Mononuclear cell (primary cell): Measurements from ENCODE around the gene GRXCR2. TPM values are rescaled to one million over a fixed set of nuclear protein-coding genes. Genes with fewer than 3 reads are reported as not detected.

Source experiments
- H3K27me3 ChIP-seq: 2 replicates; pipeline ENCODE4 v1.6.0; 2011; ENCODE audit warnings: low read length, control low read depth; ENCODE audit not compliant: insufficient read depth
- H3K4me1 ChIP-seq: 2 replicates; pipeline ENCODE4 v1.5.1; 2011; ENCODE audit warnings: mild to moderate bottlenecking, low read length, control low read depth; ENCODE audit not compliant: insufficient read depth
- H3K4me3 ChIP-seq: 2 replicates; pipeline ENCODE4 v1.5.1; 2011; ENCODE audit warnings: mild to moderate bottlenecking, low read length, moderate library complexity
- H3K9me3 ChIP-seq: 2 replicates; pipeline ENCODE4 v1.5.1; 2011; ENCODE audit warnings: low read depth, mild to moderate bottlenecking, control low read depth, low read length
- total RNA-seq: library from RNA; depleted of rRNA; stranded (reverse); fragments of >200 nt; gene quantifications from one replicate; pipeline ENCODE4 v1.2.3, GENCODE V29; 2012

The GRXCR2 gene
- not detected for total RNA-seq

- H3K4me1 ChIP-seq, result no peaks in the 10 kb centered on the region
- H3K9me3 ChIP-seq, result no peaks in the 10 kb centered on the region
- no peak within 1 kb of the TSS for H3K4me3 ChIP-seq
- no peaks in the 10 kb centered on the region for H3K27me3 ChIP-seq
Observed at GRCh38 chr5:145872914-145873313, at the start of gene GRXCR2. TSS of gene GRXCR2 (minus strand) at chr5:145873014. CDS start at chr5:145872968, 46 bp downstream.

- no peaks in the 10 kb centered on the region for H3K27me3 ChIP-seq
- no peak overlapping the region for H3K4me3 ChIP-seq
- H3K4me1 ChIP-seq, result no peaks in the 10 kb centered on the region
- H3K9me3 ChIP-seq, result no peaks in the 10 kb centered on the region
Observed at GRCh38 chr5:145922059-145922458, 49.2 kb upstream of the GRXCR2 start.

GRCh38 chr5:145921211-145921610, 48.4 kb upstream of the GRXCR2 start:
- H3K27me3 ChIP-seq, result no peaks in the 10 kb centered on the region
- H3K9me3 ChIP-seq, result no peaks in the 10 kb centered on the region
- H3K4me3 ChIP-seq, result no peak overlapping the region
- H3K4me1 ChIP-seq, result no peaks in the 10 kb centered on the region

DNA sequence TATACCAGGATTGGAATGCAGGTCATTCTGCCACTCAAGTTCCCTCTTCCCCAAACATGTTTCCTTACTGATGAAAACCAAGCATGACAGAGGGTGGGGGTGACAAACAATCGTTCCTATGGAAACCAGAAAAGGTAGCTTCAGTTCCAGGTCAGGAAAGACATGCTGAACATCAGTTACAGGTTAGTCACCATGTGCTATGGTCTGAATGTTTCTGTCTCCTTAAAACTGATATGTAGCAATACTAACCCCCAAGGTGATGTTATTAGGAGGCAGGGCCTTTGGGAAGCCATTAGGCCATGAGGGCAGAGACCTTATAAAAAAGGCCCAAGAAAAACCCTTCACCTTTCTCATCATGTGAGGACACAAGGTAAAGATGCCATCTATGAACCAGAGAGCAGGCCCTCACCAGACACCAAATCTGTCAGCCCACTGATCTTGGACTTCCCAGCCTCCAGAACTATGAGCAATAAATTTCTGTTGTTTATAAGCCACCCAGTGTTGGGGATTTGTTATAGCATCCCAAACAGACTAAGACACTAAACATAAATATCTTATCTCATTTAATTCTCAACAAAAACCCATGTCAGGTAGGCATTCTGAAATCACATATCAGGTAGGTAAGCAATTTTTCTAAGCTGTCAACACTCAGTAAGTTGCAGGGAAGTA, 47.9 kb upstream of the GRXCR2 start:
- Histone ChIP-seq H3K9me3 (no peaks in the 10 kb centered on the region), H3K27me3 (no peaks in the 10 kb centered on the region), H3K4me1 (no peaks in the 10 kb centered on the region), H3K4me3 (no peak overlapping the region)

GRCh38 chr5:145919413-145919812, 46.6 kb upstream of the GRXCR2 start:
- Histone ChIP-seq H3K9me3 (no peaks in the 10 kb centered on the region), H3K4me1 (no peaks in the 10 kb centered on the region), H3K4me3 (no peak overlapping the region), H3K27me3 (no peaks in the 10 kb centered on the region)

DNA sequence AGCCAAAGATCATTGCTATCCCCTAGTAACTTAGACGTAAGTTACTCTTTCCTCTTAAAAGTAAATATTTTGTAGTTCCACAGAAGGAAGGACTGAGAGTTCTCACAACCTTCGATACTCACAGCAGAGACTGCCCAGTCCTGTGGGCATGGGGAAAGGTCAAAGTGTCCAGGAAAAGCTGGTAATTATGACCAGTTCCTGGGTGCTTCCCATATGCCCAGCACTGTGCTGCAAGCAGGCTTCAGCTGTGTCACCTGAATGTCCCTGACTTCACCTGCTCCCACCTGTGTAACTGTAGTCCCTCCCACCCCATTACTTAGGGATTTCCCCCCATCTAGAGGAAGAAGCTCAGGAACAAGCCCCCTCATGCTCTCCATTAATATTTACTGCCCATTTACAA, 45.6 kb upstream of the GRXCR2 start:
- Histone ChIP-seq H3K9me3 (no peaks in the 10 kb centered on the region), H3K27me3 (no peaks in the 10 kb centered on the region), H3K4me3 (no peak overlapping the region), H3K4me1 (no peaks in the 10 kb centered on the region)

- no peaks in the 10 kb centered on the region for H3K27me3 ChIP-seq
- no peaks in the 10 kb centered on the region for H3K9me3 ChIP-seq
- H3K4me3 ChIP-seq, result no peak overlapping the region
- no peaks in the 10 kb centered on the region for H3K4me1 ChIP-seq
Observed at GRCh38 chr5:145917288-145917687, 44.5 kb upstream of the GRXCR2 start.

DNA sequence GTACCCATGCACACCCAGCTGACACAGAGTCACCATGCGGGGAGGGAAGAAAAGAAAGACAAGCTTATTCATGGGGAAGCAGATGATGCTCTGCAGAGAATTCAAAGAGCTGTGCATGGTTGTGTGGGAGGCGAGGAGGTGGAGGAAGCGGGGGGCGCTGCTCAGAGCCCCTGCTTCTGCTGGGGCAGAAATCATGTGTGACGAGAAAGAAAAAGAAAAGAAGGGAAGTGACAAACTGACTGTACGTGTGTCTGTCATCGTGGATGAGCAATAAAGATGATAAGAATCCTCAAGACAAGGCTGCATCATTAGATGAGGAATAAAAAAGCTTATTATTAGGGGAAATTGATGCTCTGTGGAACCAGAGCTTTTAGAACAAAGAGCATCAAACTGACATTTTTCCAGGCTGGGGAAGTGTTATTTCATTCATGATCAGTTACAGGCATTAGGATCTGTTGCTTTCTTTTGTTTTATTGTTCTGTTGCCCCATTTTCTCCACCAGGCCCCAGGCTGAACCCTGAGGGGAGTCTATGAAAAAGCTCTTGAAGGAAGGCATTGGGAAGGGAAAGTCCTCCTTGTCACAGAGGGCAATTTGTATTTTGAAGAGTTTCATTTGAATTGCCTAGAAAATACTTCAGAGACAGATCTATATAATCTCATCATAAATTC, 43.3 kb upstream of the GRXCR2 start:
- no peaks in the 10 kb centered on the region for H3K4me1 ChIP-seq
- no peak overlapping the region for H3K4me3 ChIP-seq
- no peaks in the 10 kb centered on the region for H3K27me3 ChIP-seq
- H3K9me3 ChIP-seq, result no peaks in the 10 kb centered on the region

- Histone ChIP-seq H3K9me3 (no peaks in the 10 kb centered on the region), H3K4me1 (no peaks in the 10 kb centered on the region), H3K4me3 (no peak overlapping the region), H3K27me3 (no peaks in the 10 kb centered on the region)
Observed at GRCh38 chr5:145913701-145914100, 40.9 kb upstream of the GRXCR2 start.

- Histone ChIP-seq H3K4me3 (no peak overlapping the region), H3K9me3 (no peaks in the 10 kb centered on the region), H3K27me3 (no peaks in the 10 kb centered on the region), H3K4me1 (no peaks in the 10 kb centered on the region)
Observed at GRCh38 chr5:145912594-145912993, 39.8 kb upstream of the GRXCR2 start.

GRCh38 chr5:145912019-145912418, 39.2 kb upstream of the GRXCR2 start:
- Histone ChIP-seq H3K4me3 (no peak overlapping the region), H3K4me1 (no peaks in the 10 kb centered on the region), H3K27me3 (no peaks in the 10 kb centered on the region), H3K9me3 (no peaks in the 10 kb centered on the region)

GRCh38 chr5:145911164-145911563, 38.4 kb upstream of the GRXCR2 start:
- no peaks in the 10 kb centered on the region for H3K4me1 ChIP-seq
- no peak overlapping the region for H3K4me3 ChIP-seq
- H3K9me3 ChIP-seq, result no peaks in the 10 kb centered on the region
- no peaks in the 10 kb centered on the region for H3K27me3 ChIP-seq

- H3K4me1 ChIP-seq, result no peaks in the 10 kb centered on the region
- H3K27me3 ChIP-seq, result no peaks in the 10 kb centered on the region
- no peak overlapping the region for H3K4me3 ChIP-seq
- no peaks in the 10 kb centered on the region for H3K9me3 ChIP-seq
Observed at GRCh38 chr5:145908206-145908960, 35.6 kb upstream of the GRXCR2 start.

GRCh38 chr5:145906401-145906800, 33.6 kb upstream of the GRXCR2 start:
- no peaks in the 10 kb centered on the region for H3K4me1 ChIP-seq
- no peak overlapping the region for H3K4me3 ChIP-seq
- H3K27me3 ChIP-seq, result no peaks in the 10 kb centered on the region
- H3K9me3 ChIP-seq, result no peaks in the 10 kb centered on the region

GRCh38 chr5:145904743-145905142, 31.9 kb upstream of the GRXCR2 start:
- H3K27me3 ChIP-seq, result no peaks in the 10 kb centered on the region
- H3K4me1 ChIP-seq, result no peaks in the 10 kb centered on the region
- H3K9me3 ChIP-seq, result no peaks in the 10 kb centered on the region
- H3K4me3 ChIP-seq, result no peak overlapping the region
